Measurements from ENCODE around the gene KCNJ16.

Gene KCNJ16

GRCh38 chr17:70119983-70120382 is 45.0 kb downstream of the KCNJ16 start:
- Histone ChIP-seq H2BK120ac (ENCODE audit: low read depth, low read length) (no peak overlapping the region), H4K8ac (ENCODE audit: low read depth, low read length) (no peak overlapping the region), H3K4me2 (ENCODE audit: low read length) (no peak overlapping the region), H2BK15ac (replicated peaks; ENCODE audit: low read depth) (no peak overlapping the region), H3K18ac (ENCODE audit: low read length) (no peak overlapping the region), H3K27me3 (ENCODE audit: insufficient read depth, low read length, poor library complexity) (no peaks in the 10 kb centered on the region), H3K4me1 (ENCODE audit: control insufficient read depth, low read depth, low read length) (peaks cover 7% of the 10 kb centered on the region), H3K27ac (ENCODE audit: low read depth, low read length) (no peak overlapping the region), H3K4ac (ENCODE audit: low read depth, low read length) (no peak overlapping the region), H3K79me1 (ENCODE audit: low read length) (no peaks in the 10 kb centered on the region), H4K5ac (ENCODE audit: low read length) (no peak overlapping the region), H3K36me3 (ENCODE audit: control insufficient read depth, insufficient read depth, low read length) (no peaks in the 10 kb centered on the region), H3K56ac (ENCODE audit: low read length) (no peak overlapping the region), H3K9ac (ENCODE audit: low read length) (no peak overlapping the region), H2BK5ac (ENCODE audit: low read length) (no peak overlapping the region), H3K23ac (ENCODE audit: low read length) (no peak overlapping the region), H3K4me3 (ENCODE audit: low read length) (no peak overlapping the region), H2AK5ac (ENCODE audit: low read length) (no peak overlapping the region), H3K79me2 (ENCODE audit: control insufficient read depth, insufficient read depth, low read length) (no peaks in the 10 kb centered on the region)
- WGBS (ENCODE audit: extremely low coverage, insufficient coverage, low lambda C conversion rate) = no CpG with 5 or more reads among the region's 2 CpGs
- no peak for DNase-seq

GRCh38 chr17:70120425-70120824 is 45.4 kb downstream of the KCNJ16 start:
- Histone ChIP-seq H3K4me1 (ENCODE audit: control insufficient read depth, low read depth, low read length) (peaks cover 7% of the 10 kb centered on the region), H4K5ac (ENCODE audit: low read length) (no peak overlapping the region), H3K27me3 (ENCODE audit: insufficient read depth, low read length, poor library complexity) (no peaks in the 10 kb centered on the region), H3K79me1 (ENCODE audit: low read length) (no peaks in the 10 kb centered on the region), H2BK15ac (replicated peaks; ENCODE audit: low read depth) (no peak overlapping the region), H3K18ac (ENCODE audit: low read length) (no peak overlapping the region), H2BK5ac (ENCODE audit: low read length) (no peak overlapping the region), H4K8ac (ENCODE audit: low read depth, low read length) (no peak overlapping the region), H3K27ac (ENCODE audit: low read depth, low read length) (no peak overlapping the region), H3K56ac (ENCODE audit: low read length) (no peak overlapping the region), H3K4me2 (ENCODE audit: low read length) (no peak overlapping the region), H2AK5ac (ENCODE audit: low read length) (no peak overlapping the region), H3K4ac (ENCODE audit: low read depth, low read length) (no peak overlapping the region), H3K36me3 (ENCODE audit: control insufficient read depth, insufficient read depth, low read length) (no peaks in the 10 kb centered on the region), H3K4me3 (ENCODE audit: low read length) (no peak overlapping the region), H2BK120ac (ENCODE audit: low read depth, low read length) (no peak overlapping the region), H3K79me2 (ENCODE audit: control insufficient read depth, insufficient read depth, low read length) (no peaks in the 10 kb centered on the region), H3K23ac (ENCODE audit: low read length) (no peak overlapping the region), H3K9ac (ENCODE audit: low read length) (no peak overlapping the region)
- WGBS (ENCODE audit: extremely low coverage, insufficient coverage, low lambda C conversion rate) = no CpG with 5 or more reads among the region's 4 CpGs
- DNase-seq = no peak

- Histone ChIP-seq H3K36me3 (ENCODE audit: control insufficient read depth, insufficient read depth, low read length) (no peaks in the 10 kb centered on the region), H3K23ac (ENCODE audit: low read length) (no peak overlapping the region)
- WGBS (ENCODE audit: extremely low coverage, insufficient coverage, low lambda C conversion rate) = no CpG with 5 or more reads among the region's 3 CpGs
Observed at GRCh38 chr17:70121126-70121525, 46.1 kb downstream of the KCNJ16 start.

GRCh38 chr17:70123193-70123592 is 48.2 kb downstream of the KCNJ16 start:
- H3K27me3 ChIP-seq (ENCODE audit: insufficient read depth, low read length, poor library complexity) = no peaks in the 10 kb centered on the region
- no peak overlapping the region for H4K5ac ChIP-seq (ENCODE audit: low read length)
- H3K27ac ChIP-seq (ENCODE audit: low read depth, low read length) = no peak overlapping the region
- H3K4me2 ChIP-seq (ENCODE audit: low read length) = no peak overlapping the region
- no peaks in the 10 kb centered on the region for H3K79me1 ChIP-seq (ENCODE audit: low read length)
- H3K23ac ChIP-seq (ENCODE audit: low read length) = no peak overlapping the region
- no CpG with 5 or more reads among the region's 2 CpGs for WGBS (ENCODE audit: extremely low coverage, insufficient coverage, low lambda C conversion rate)
- no peak overlapping the region for H2BK15ac ChIP-seq (replicated peaks; ENCODE audit: low read depth)
- H2BK120ac ChIP-seq (ENCODE audit: low read depth, low read length) = no peak overlapping the region
- no peak overlapping the region for H2AK5ac ChIP-seq (ENCODE audit: low read length)
- H3K36me3 ChIP-seq (ENCODE audit: control insufficient read depth, insufficient read depth, low read length) = no peaks in the 10 kb centered on the region
- H3K4me1 ChIP-seq (ENCODE audit: control insufficient read depth, low read depth, low read length) = peaks cover 7% of the 10 kb centered on the region
- no peak overlapping the region for H3K56ac ChIP-seq (ENCODE audit: low read length)
- no peak overlapping the region for H3K4me3 ChIP-seq (ENCODE audit: low read length)
- no peak overlapping the region for H3K9ac ChIP-seq (ENCODE audit: low read length)
- H2BK5ac ChIP-seq (ENCODE audit: low read length) = no peak overlapping the region
- peak; percentile 50 for DNase-seq
- no peak overlapping the region for H3K4ac ChIP-seq (ENCODE audit: low read depth, low read length)
- no peak overlapping the region for H3K18ac ChIP-seq (ENCODE audit: low read length)
- no peak overlapping the region for H4K8ac ChIP-seq (ENCODE audit: low read depth, low read length)
- H3K79me2 ChIP-seq (ENCODE audit: control insufficient read depth, insufficient read depth, low read length) = no peaks in the 10 kb centered on the region

More at GRCh38 chr17:70121126-70121525, 46.1 kb downstream of the KCNJ16 start:
- DNase-seq = no peak
- Histone ChIP-seq H2BK15ac (replicated peaks; ENCODE audit: low read depth) (no peak overlapping the region), H2BK5ac (ENCODE audit: low read length) (no peak overlapping the region), H3K4ac (ENCODE audit: low read depth, low read length) (no peak overlapping the region), H3K4me3 (ENCODE audit: low read length) (no peak overlapping the region), H3K56ac (ENCODE audit: low read length) (no peak overlapping the region), H3K79me1 (ENCODE audit: low read length) (no peaks in the 10 kb centered on the region), H3K18ac (ENCODE audit: low read length) (no peak overlapping the region), H3K9ac (ENCODE audit: low read length) (no peak overlapping the region), H3K4me2 (ENCODE audit: low read length) (no peak overlapping the region), H2AK5ac (ENCODE audit: low read length) (no peak overlapping the region), H3K27ac (ENCODE audit: low read depth, low read length) (no peak overlapping the region), H4K5ac (ENCODE audit: low read length) (no peak overlapping the region), H3K27me3 (ENCODE audit: insufficient read depth, low read length, poor library complexity) (no peaks in the 10 kb centered on the region), H3K4me1 (ENCODE audit: control insufficient read depth, low read depth, low read length) (peaks cover 7% of the 10 kb centered on the region), H2BK120ac (ENCODE audit: low read depth, low read length) (no peak overlapping the region), H4K8ac (ENCODE audit: low read depth, low read length) (no peak overlapping the region), H3K79me2 (ENCODE audit: control insufficient read depth, insufficient read depth, low read length) (no peaks in the 10 kb centered on the region)

GRCh38 chr17:70124723-70125122 is 49.7 kb downstream of the KCNJ16 start:
- H3K4me1 ChIP-seq (ENCODE audit: control insufficient read depth, low read depth, low read length) = peaks cover 7% of the 10 kb centered on the region
- H4K5ac ChIP-seq (ENCODE audit: low read length) = no peak overlapping the region
- H3K4me3 ChIP-seq (ENCODE audit: low read length) = no peak overlapping the region
- no peak for DNase-seq
- no peak overlapping the region for H3K23ac ChIP-seq (ENCODE audit: low read length)
- H3K79me1 ChIP-seq (ENCODE audit: low read length) = no peaks in the 10 kb centered on the region
- no peak overlapping the region for H2BK120ac ChIP-seq (ENCODE audit: low read depth, low read length)
- no peak overlapping the region for H3K18ac ChIP-seq (ENCODE audit: low read length)
- H3K27ac ChIP-seq (ENCODE audit: low read depth, low read length) = no peak overlapping the region
- H3K27me3 ChIP-seq (ENCODE audit: insufficient read depth, low read length, poor library complexity) = no peaks in the 10 kb centered on the region
- H2AK5ac ChIP-seq (ENCODE audit: low read length) = no peak overlapping the region
- H3K79me2 ChIP-seq (ENCODE audit: control insufficient read depth, insufficient read depth, low read length) = no peaks in the 10 kb centered on the region
- no peak overlapping the region for H2BK15ac ChIP-seq (replicated peaks; ENCODE audit: low read depth)
- H3K9ac ChIP-seq (ENCODE audit: low read length) = no peak overlapping the region
- no peaks in the 10 kb centered on the region for H3K36me3 ChIP-seq (ENCODE audit: control insufficient read depth, insufficient read depth, low read length)
- no peak overlapping the region for H3K4ac ChIP-seq (ENCODE audit: low read depth, low read length)
- no peak overlapping the region for H4K8ac ChIP-seq (ENCODE audit: low read depth, low read length)
- H3K56ac ChIP-seq (ENCODE audit: low read length) = peak overlapping the region; percentile 69
- no peak overlapping the region for H3K4me2 ChIP-seq (ENCODE audit: low read length)
- no CpG with 5 or more reads among the region's 3 CpGs for WGBS (ENCODE audit: extremely low coverage, insufficient coverage, low lambda C conversion rate)
- H2BK5ac ChIP-seq (ENCODE audit: low read length) = peak overlapping the region; percentile 49

- H3K79me1 ChIP-seq (ENCODE audit: low read length) = no peaks in the 10 kb centered on the region
- H2BK120ac ChIP-seq (ENCODE audit: low read depth, low read length) = no peak overlapping the region
- no peak overlapping the region for H4K5ac ChIP-seq (ENCODE audit: low read length)
- H3K4me2 ChIP-seq (ENCODE audit: low read length) = no peak overlapping the region
- H3K36me3 ChIP-seq (ENCODE audit: control insufficient read depth, insufficient read depth, low read length) = no peaks in the 10 kb centered on the region
- H3K4ac ChIP-seq (ENCODE audit: low read depth, low read length) = no peak overlapping the region
- no peak overlapping the region for H2BK15ac ChIP-seq (replicated peaks; ENCODE audit: low read depth)
- H3K27me3 ChIP-seq (ENCODE audit: insufficient read depth, low read length, poor library complexity) = no peaks in the 10 kb centered on the region
- DNase-seq = peak; percentile 29
- no peak overlapping the region for H3K56ac ChIP-seq (ENCODE audit: low read length)
- no peak overlapping the region for H3K23ac ChIP-seq (ENCODE audit: low read length)
- H3K4me3 ChIP-seq (ENCODE audit: low read length) = no peak overlapping the region
- H3K27ac ChIP-seq (ENCODE audit: low read depth, low read length) = no peak overlapping the region
- WGBS (ENCODE audit: extremely low coverage, insufficient coverage, low lambda C conversion rate) = no CpG with 5 or more reads among the region's 6 CpGs
- no peaks in the 10 kb centered on the region for H3K79me2 ChIP-seq (ENCODE audit: control insufficient read depth, insufficient read depth, low read length)
- H4K8ac ChIP-seq (ENCODE audit: low read depth, low read length) = no peak overlapping the region
- H2BK5ac ChIP-seq (ENCODE audit: low read length) = no peak overlapping the region
- H3K18ac ChIP-seq (ENCODE audit: low read length) = no peak overlapping the region
- no peak overlapping the region for H3K9ac ChIP-seq (ENCODE audit: low read length)
- H2AK5ac ChIP-seq (ENCODE audit: low read length) = no peak overlapping the region
- peaks cover 7% of the 10 kb centered on the region for H3K4me1 ChIP-seq (ENCODE audit: control insufficient read depth, low read depth, low read length)
Observed at GRCh38 chr17:70127221-70127873, 52.3 kb downstream of the KCNJ16 start.
